ENCODE data around the gene CDX1.

Gene CDX1

GRCh38 chr5:150166650-150167511 is at the start of gene CDX1:
Gene CDX1, plus strand, starts transcription at chr5:150166778. Its CDS starts 99 bp downstream, at chr5:150166877.
- no peak for DNase-seq

DNA sequence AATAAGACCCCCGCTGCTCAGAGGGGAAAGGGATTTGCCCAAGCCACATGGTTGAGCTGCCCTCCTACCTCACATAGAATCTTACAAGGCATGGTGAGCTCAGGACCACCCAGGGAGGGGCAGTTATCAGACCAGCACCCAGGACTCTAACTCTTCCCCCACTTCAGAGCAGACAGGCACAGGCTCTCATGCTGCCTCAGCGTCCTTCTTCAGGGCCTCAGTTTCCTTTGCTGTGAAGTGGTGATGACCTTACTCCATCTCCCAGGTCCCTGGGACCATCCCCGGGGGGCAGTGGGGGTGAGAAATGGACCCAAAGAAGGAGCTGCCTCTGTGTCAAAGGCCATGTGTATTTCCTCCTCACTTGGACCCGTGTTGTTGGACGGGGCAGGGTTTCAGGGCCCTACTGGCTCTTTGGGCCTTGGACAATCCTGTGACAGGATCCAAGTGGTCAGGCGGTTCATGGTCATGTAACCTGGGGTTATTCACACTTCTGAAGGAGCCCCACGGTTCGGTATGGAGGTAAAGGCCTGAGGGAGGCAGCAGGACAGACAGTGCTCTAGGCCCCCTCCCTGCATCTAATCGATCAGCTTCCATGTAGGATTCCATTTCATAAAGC is 48.5 kb upstream of the CDX1 start:
- DNase-seq, result no peak

- no peak for DNase-seq
Measured at GRCh38 chr5:150118561-150119229, 47.9 kb upstream of the CDX1 start.

DNA sequence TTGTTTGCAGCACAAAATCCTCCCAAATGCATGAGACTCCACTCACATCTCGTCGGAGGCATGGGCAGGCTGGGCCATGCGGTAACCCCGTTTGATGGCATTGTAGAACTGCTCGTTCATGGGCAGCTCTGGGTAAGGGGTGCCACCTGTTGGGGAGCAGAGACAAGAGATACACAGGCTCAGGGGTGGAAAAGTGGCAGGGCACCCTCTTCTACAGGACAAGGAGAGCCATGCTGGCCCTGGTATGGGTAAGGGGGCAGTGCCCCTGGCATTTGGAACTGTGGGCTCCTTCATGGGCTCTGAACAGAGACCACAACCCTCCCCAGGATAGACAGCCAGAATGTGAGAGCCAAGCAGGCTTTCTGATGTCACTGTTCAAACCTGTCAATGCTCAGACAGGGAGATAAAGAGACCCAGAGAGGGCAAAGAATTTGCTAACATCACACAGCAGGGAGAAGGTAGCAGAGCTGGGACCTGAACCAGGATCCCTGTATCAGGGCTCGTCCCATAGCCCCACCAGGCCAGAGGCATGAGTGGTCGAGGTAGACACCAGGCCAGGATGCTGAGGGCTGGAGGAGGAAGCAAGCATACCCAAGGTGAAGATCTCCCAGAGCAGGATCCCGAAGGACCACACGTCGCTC is 47.0 kb upstream of the CDX1 start:
- no peak for DNase-seq

DNA sequence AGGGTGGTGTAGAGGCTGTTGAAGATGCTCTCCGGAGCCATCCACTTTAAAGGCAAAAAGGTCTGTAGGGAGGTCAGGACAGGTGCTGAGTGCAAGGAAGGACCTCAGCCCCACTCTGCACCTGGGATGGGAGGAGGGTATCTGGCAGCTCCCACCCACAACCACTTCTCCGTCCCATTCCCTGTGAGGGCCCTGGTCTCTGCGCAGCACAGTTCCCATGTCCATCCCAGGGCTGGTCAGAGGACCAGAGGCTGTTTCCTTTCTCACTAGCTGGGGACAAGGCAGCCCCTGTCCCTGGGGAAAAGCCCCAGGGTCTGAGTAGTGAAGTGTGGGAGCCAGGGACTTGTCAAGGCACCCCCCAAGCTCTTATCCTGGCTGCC is 46.5 kb upstream of the CDX1 start:
- no peak for DNase-seq

DNA sequence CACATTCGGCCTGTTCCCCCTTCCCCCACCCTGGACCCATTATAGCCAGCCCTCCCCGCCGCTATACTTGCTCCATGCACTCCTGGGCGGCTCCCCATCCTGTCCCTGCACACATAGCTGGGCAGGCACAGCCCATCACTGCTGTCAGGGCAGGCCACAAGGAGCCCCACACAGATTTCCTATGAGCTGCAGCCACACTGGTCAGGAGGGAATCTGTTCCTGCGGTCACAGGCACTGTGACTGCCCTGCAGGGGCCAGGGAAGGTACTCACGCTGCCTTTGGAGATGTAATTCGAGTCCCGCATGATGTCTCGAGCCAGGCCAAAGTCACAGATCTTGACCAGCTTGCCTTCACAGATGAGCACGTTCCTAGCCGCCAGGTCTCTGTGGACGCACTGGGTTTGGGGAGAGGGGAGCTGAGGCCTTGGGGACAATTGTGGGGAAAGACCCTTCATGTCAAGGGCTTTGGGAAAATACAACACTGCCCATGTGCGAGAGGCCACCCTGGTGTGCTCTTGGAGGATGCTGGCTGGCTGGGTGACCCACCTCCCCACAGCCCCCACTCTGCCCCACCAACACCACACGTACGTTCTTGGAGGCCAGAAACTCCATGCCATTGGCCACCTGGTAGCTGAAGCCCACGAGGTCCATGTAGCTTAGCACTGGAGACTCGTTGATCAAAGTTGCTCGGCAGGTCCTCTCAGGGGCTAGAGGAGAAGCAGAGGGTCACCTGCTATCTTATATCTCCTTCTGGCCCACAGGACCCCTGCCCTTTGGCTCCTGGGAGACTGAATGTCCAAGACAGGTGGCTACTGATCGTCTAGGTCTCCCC is 45.7 kb upstream of the CDX1 start:
- DNase-seq, result no peak

DNA sequence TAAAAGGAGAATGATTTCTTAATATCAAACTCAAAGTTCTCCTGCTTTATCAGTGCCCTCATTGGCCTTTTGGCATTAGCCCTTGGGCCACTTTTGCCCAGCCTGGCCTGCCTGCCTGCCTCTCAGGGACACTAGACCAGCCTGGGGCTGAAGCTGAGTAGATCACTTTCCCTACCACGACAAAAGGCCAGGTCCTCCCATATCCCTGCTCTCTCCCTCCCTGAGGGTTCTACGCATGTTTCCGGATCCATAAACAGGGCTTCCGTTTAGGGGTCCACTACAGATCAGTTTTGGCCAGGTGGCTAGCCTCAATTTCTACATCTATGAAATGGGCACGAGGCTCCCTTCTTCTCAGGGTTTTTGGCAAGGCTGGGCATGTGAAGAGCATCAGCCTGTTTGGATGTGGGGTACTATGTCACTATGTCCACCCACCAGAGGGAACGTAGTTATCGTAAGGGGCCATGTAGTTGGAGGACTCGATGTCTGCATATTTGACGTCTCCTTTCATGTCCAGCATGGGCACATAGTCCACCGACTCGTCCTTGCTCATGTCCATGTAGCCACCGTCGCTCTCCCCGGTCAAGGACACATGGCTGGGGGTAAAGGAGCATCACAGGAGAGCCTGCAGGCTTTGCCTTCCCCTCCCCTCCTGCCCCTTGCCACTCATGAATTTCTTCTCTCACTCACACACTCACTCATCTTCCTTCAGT is 45.0 kb upstream of the CDX1 start:
- no peak for DNase-seq

GRCh38 chr5:150122158-150122510 is 44.4 kb upstream of the CDX1 start:
- DNase-seq, result no peak

- no peak for DNase-seq
Measured at GRCh38 chr5:150122536-150123481, 43.8 kb upstream of the CDX1 start.

GRCh38 chr5:150123542-150123941 is 43.0 kb upstream of the CDX1 start:
- DNase-seq, result no peak

- no peak for DNase-seq
Measured at GRCh38 chr5:150124111-150124557, 42.4 kb upstream of the CDX1 start.

- DNase-seq, result no peak
Measured at GRCh38 chr5:150124596-150124995, 42.0 kb upstream of the CDX1 start.

GRCh38 chr5:150125334-150125733 is 41.2 kb upstream of the CDX1 start:
- no peak for DNase-seq

DNA sequence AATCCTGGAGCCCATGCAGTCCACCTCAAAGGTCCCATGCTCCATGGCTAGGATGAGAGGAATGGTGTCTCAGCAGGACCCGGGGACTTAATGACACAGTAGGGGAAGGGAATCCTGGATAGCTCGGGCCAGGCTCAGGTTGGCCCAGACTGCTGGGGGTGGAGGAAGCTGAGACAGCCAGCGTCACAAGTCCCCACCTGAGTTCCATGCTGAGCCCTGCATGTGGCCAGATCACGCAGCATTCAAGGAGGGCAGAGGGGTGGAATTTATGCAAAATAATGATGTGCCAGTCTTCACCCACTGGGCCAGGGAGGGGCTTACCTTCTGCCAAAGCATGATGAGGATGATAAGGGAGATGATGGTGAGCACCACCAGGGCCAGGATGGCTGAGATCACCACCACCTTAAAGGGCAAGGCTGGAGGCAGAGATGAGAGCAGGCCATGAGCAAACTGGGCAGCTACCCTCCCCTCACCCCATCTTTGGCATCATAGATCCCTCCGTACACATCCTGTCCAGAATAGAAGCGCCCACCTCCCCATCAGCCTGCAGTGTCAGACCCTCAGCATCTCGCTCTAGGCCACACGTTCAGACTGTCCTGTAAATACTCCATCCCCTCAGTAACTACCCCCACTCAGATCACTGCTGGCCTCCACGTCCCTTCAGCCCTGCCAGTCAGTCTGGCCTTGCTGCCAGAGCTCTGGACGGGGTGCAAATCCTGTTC is 40.2 kb upstream of the CDX1 start:
- DNase-seq, result no peak

DNA sequence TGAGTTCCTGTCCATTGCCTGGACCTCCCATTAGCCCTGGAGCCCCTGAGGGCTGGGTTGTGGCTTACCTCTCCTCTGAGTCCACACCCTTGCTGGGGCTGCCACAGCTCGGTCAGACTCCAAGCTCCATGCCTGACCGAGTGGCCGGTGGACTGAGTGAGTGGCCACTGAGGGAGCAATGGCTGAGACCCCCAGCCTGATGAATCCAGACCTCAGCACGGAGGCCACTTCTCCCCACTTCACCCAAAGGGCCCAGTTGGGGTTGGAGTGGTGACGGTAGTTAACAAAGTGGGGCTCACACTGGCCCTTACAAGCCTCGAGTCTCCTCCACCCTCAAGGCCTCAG is 39.7 kb upstream of the CDX1 start:
- DNase-seq, result no peak

- no peak for DNase-seq
Measured at GRCh38 chr5:150129454-150129812, 37.1 kb upstream of the CDX1 start.

DNA sequence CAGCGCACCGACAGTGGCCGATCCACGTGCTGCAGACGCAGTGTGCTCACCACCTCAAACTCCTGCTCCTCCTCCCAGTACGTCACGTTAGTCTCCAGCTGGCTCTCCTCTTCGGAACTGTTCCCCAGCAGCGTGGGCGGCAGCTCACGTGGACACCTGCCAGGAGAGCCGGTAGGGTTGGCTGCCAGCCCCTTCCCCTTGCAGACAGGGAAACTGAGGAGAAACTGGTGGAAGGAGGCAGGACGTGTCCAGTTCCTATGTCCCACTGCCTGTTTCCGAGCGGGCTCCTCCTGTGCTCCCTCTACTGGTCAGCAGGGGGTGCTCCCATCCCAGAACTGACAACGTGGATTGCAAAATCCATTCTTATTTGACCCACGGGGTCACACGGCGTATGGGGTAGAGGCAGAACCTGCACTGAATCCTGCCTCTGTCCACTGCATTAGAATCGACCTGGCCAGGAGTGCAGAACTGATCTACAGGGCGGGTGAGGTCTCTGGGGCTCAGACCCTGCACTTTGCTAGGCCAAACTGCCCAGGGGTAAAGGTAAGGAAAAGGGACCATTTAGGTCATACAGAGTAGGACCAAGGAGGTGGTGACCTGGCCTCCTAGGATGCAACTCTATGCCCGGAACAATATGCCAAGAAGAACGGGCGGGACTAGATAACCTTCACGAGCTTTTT is 36.6 kb upstream of the CDX1 start:
- DNase-seq, result no peak

DNA sequence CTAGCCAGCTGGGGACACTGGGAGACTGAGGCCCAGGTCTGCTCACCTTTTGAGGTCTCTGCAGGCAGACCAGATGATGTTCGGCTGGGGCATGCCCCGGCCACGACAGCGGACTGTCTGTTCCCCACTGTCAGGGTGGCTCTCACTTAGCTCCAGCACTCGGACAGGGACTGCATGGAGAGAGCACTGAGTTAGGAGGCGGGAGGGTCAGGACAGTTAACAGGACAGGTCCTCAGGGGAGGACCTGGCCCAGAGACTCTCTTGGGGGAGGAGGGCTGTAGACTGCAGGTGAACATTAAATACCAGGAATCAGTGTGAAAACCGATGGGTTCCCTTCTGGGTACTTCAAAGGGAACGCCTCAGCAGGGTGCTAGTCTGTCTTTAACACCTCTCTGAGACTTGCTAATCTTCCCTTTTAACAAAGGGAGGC is 36.1 kb upstream of the CDX1 start:
- DNase-seq, result no peak

- no peak for DNase-seq
Measured at GRCh38 chr5:150131461-150131860, 35.1 kb upstream of the CDX1 start.

Data from NCI-H2171 treated with DMSO at 0.1 percent for 48 hours (cell line).